WERI-Rb-1 (cell line): ENCODE measurements around the gene FCHSD2.

Source experiments
- DNase-seq: peaks from one replicate; pipeline ENCODE4 v3.0.0-alpha.2; 2020
- H3K27ac ChIP-seq: fragments of 250-450 bp; sonication (Bioruptor Pico); 2 replicates; pipeline ENCODE4 v1.5.1; 2020; ENCODE audit warnings: mild to moderate bottlenecking, moderate library complexity
- H3K27me3 ChIP-seq: fragments of 250-450 bp; sonication (Bioruptor Pico); 2 replicates; pipeline ENCODE4 v1.5.1; 2021; ENCODE audit warnings: mild to moderate bottlenecking, low read depth, moderate library complexity; ENCODE audit not compliant: insufficient read depth, severe bottlenecking
- H3K36me3 ChIP-seq: fragments of 250-450 bp; sonication (Bioruptor Pico); 2 replicates; pipeline ENCODE4 v1.5.1; 2020; ENCODE audit warnings: mild to moderate bottlenecking, moderate library complexity
- H3K4me3 ChIP-seq: 2 replicates; pipeline ENCODE4 v1.5.1; 2011; ENCODE audit warnings: low read depth, mild to moderate bottlenecking, control low read depth, low read length
- H3K9me3 ChIP-seq: fragments of 250-450 bp; sonication (Bioruptor Pico); 2 replicates; pipeline ENCODE4 v1.5.1; 2021; ENCODE audit warnings: mild to moderate bottlenecking, moderate library complexity; ENCODE audit not compliant: severe bottlenecking
- TF ChIP-seq, protein P1 (sequence below): IDR thresholded peaks from 2 replicates; pipeline ENCODE4 v1.5.1; 2011; ENCODE audit warnings: low read depth, mild to moderate bottlenecking, control low read depth, inconsistent platforms, low read length

Gene FCHSD2

DNA sequence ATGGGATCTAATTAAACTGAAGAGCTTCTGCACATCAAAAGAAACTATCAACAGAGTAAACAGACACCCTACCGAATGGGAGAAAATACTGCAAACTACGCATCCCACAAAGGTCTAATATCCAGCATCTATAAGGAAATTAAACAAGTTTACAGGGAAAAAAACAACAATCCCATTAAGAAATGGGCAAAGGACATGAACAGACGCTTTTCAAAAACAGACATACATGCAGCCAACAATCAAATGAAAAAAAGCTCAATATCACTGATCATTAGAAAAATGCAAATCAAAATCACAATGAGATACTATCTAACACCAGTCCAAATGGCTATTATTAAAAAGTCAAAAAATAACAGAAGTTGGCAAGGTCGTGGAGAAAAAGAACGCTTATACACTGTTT lies 117.5 kb downstream of the FCHSD2 start:
- Histone ChIP-seq H3K27me3 (no peaks in the 10 kb centered on the region), H3K9me3 (peaks cover 5% of the 10 kb centered on the region), H3K36me3 (peaks cover 3% of the 10 kb centered on the region; the same call in 1 of the 2 replicates), H3K27ac (no peak overlapping the region), H3K4me3 (no peak overlapping the region)
- no peak for DNase-seq
- TF ChIP-seq, protein P1, sequence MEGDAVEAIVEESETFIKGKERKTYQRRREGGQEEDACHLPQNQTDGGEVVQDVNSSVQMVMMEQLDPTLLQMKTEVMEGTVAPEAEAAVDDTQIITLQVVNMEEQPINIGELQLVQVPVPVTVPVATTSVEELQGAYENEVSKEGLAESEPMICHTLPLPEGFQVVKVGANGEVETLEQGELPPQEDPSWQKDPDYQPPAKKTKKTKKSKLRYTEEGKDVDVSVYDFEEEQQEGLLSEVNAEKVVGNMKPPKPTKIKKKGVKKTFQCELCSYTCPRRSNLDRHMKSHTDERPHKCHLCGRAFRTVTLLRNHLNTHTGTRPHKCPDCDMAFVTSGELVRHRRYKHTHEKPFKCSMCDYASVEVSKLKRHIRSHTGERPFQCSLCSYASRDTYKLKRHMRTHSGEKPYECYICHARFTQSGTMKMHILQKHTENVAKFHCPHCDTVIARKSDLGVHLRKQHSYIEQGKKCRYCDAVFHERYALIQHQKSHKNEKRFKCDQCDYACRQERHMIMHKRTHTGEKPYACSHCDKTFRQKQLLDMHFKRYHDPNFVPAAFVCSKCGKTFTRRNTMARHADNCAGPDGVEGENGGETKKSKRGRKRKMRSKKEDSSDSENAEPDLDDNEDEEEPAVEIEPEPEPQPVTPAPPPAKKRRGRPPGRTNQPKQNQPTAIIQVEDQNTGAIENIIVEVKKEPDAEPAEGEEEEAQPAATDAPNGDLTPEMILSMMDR, result no peak

DNA sequence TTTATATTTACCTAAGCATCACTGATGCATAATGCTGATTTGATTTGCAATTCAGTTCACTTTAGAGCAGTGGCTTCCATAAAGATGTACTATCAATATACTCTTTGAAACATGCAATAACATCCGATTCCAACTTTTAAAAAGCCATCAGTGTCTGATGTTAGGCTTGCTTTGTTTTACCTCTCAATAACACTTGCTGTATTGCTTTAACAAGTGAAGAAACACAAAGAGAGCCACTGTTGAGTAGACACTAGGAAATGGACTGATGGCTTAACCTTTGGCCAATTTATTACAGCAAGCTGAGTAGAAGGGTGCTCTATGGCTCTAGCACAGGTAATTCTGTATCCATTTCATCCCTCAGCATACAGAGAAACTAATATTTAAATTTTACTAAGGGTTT lies 122.1 kb downstream of the FCHSD2 start:
- DNase-seq, result no peak
- Histone ChIP-seq H3K27me3 (no peaks in the 10 kb centered on the region), H3K4me3 (no peak overlapping the region), H3K9me3 (no peaks in the 10 kb centered on the region), H3K27ac (no peak overlapping the region), H3K36me3 (peaks cover under 1% of the 10 kb centered on the region; the same call in 1 of the 2 replicates)
- TF ChIP-seq, protein P1, result no peak

DNA sequence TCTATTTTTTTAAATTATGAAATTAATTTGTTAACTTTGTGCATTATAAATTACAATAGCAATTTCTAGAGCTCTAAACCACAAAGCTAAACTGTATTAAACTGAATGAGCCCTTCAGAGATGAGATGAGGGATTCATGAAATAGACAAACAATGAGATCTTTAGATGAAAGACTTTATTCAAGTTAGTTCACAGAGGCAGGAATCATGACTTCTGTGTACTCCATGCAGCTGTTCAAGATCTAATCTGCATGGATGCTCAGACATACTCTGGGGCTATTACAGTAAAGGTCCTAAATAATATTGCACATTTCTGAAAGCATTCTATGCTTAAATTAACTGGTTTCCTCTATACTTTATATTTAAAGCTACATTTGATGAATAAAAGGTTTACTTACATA lies 122.7 kb downstream of the FCHSD2 start:
- TF ChIP-seq, protein P1, result no peak

DNA sequence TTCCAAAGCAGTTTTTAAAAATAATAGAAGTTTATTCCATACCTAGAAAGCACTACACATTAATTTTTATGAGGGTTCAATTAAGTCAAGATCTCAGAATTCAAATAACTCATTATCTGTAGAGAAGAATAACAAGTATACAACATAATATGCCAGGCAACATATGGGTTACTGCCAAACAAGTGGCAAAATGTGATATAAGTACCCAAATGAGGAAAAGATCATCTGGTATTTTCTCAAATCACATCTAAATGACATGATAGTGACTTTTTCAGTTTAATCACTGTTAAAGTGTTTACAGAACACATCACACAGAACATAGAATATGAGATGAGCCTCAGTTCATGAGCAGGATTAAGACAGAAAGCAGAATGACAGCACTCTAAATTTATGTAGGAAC lies 123.3 kb downstream of the FCHSD2 start:
- no peak for DNase-seq
- Histone ChIP-seq H3K4me3 (no peak overlapping the region), H3K27me3 (no peaks in the 10 kb centered on the region), H3K27ac (no peak overlapping the region), H3K36me3 (no peaks in the 10 kb centered on the region; the same call in 1 of the 2 replicates), H3K9me3 (no peaks in the 10 kb centered on the region)
- TF ChIP-seq, protein P1, result no peak

More for the DNA sequence above, 122.7 kb downstream of the FCHSD2 start:
- DNase-seq, result no peak
- H3K27me3 ChIP-seq, result no peaks in the 10 kb centered on the region
- no peak overlapping the region for H3K27ac ChIP-seq
- H3K4me3 ChIP-seq, result no peak overlapping the region
- no peaks in the 10 kb centered on the region for H3K9me3 ChIP-seq
- H3K36me3 ChIP-seq, result no peaks in the 10 kb centered on the region; the same call in 1 of the 2 replicates

DNA sequence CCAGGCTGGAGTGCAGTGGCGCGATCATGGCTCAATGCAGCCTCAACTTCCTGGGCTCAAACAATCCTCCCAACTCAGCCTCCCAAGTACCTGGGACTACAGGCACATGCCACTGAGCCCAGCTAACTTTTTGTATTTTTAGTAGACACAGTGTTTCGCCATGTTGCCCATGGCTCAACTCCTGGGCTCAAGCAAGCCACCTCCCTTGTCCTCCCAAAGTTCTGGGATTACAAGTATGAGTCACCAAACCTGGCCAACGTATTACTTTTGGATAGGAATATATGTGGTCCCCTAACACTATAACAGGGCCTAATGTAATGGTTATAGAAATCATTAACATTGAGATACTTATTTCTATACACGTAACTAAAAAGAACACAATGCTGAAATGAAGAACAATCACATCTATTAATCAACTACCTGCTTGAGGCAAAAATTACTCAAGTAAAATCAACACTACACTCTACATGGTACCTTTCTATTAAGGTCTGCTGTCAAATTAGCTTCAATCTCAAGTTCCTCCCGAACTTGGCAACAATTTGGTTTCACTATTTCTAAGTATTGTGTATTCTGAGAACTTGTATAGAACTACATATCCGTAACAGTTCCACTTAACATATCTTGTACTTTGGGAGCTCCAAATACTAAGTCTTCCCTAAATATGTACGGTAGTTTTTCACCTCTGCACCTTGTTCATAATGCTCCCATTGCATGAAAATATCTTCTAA lies 124.9 kb downstream of the FCHSD2 start:
- Histone ChIP-seq H3K27ac (no peak overlapping the region), H3K4me3 (no peak overlapping the region), H3K27me3 (no peaks in the 10 kb centered on the region), H3K9me3 (no peaks in the 10 kb centered on the region), H3K36me3 (no peaks in the 10 kb centered on the region)
- TF ChIP-seq, protein P1, result no peak
- DNase-seq, result no peak

DNA sequence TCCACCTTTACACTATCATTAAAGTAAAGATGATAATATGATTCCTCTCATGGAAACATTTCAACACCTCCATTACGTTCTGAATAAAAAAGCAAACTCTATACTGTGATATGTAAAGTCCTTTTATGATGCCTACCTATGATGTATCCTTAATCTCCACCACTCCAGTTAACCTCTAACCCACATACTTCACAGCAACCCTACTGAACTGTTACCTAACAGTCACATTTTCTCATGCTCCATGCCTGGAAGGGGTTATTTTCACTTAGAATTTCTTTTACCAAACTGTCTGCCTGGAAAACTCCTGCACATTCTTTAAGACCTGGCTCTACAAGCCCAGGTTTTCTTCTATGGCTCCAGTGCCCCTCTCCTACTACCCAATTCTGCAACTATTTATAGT lies 129.1 kb downstream of the FCHSD2 start:
- Histone ChIP-seq H3K4me3 (no peak overlapping the region), H3K27me3 (no peaks in the 10 kb centered on the region), H3K27ac (no peak overlapping the region), H3K9me3 (peaks cover 8% of the 10 kb centered on the region), H3K36me3 (peaks cover 16% of the 10 kb centered on the region)
- DNase-seq, result no peak
- TF ChIP-seq, protein P1, result no peak
